ENCODE results near the gene PNMA8B.

Gene PNMA8B

DNA sequence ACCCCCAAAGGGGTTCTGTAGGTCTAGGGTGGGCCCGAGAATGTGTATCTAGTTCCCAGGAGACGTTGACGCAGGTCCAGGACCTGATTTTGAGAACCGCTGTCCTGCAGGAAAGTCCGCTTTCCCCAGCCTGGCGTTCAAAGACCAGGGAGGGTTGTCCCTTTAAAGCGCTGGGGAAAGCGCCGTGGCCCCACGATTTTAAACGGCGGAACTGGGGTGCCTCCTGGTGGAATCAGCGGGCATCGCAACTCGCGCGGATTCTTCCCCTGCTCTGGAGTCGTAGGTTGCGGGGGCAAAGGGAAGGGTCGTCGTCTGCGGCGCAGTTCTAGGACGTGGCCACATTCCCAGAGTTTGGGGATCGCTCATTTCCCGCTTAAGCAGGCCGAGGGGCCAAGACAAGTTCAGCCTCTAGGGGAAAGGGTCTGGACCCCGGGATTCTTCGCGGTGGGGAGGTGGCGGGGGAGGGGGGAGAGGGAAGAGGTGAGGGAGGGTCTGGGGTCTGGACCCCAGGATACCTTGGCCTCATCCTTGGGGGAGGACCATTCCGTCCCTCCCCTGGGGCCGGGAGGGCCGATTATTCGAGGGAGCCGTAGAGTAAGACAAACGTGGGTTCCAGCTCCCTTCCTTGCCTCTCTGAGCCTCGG is 7.7 kb downstream of the PNMA8B start:
- DNase-seq (ENCODE audit: low read depth): peak; percentile 66

DNA sequence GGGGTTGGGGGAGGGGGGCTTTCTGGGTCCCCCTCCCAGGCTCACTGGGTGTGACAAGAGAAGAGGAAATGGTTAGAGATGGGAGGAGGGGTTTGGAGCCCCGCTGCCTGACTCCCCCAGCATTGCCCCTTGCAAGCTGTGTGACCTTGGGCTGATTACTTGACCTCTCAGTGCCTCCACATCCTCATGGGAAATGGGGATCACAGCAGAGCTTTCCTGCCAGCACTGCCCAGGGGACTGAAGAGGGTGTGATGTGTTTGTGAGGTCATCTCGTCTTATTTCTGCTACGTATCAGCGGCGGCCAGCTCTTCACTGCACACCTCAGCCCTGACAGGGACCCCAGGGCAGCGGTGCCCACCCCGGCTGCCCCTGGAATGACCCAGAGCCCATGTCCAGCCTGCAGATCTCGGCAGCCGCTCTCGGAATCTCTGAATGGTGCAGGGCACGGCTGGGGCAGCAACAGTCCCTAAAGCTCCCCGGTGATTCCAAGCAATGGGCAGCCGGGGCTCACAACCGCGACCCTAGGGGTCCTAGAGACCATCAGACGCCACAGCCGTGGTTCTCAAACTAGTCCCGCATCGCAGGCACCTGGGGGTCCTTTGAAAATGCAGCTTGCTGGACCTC is 8.4 kb downstream of the PNMA8B start:
- DNase-seq (ENCODE audit: low read depth): no peak

DNA sequence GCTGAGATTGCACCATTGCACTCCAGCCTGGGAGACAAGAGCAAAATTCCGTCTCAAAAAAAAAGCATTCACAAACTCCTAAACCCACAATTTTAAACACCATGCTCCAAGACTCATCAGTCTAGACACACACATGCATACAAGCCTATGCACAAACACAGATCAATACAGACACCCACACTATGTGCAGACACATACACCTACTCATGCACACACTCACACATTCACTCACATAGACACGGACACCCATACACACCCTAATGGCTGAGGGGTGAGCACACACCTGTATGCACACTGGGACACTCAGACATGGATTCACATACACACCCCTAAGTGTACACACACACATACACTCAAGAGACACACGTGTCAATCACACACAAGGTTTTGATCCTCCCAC is 9.3 kb downstream of the PNMA8B start:
- no peak for DNase-seq (ENCODE audit: low read depth)

GRCh38 chr19:46484656-46485055 is 11.0 kb downstream of the PNMA8B start:
- DNase-seq (ENCODE audit: low read depth): no peak

DNA sequence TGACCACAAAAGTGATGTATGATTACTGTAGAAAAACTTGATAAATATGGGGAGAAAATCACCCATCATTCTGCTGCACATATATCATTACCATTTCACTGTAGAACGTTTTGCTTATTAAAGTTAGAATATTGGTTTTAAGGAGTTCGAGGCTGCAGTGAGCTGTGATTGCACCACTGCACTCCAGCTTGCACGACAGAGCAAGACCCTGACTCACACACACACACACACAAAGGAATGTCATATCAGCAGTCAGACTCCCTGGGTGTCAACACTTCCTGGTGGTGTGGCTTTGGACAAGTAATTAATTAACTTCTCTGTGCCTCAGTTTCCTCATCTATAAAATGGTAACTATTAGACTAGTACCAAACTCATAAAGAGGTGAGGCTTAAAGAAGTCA is 13.0 kb downstream of the PNMA8B start:
- no peak for DNase-seq (ENCODE audit: low read depth)

GRCh38 chr19:46481947-46482346 is 13.7 kb downstream of the PNMA8B start:
- DNase-seq (ENCODE audit: low read depth): no peak

DNA sequence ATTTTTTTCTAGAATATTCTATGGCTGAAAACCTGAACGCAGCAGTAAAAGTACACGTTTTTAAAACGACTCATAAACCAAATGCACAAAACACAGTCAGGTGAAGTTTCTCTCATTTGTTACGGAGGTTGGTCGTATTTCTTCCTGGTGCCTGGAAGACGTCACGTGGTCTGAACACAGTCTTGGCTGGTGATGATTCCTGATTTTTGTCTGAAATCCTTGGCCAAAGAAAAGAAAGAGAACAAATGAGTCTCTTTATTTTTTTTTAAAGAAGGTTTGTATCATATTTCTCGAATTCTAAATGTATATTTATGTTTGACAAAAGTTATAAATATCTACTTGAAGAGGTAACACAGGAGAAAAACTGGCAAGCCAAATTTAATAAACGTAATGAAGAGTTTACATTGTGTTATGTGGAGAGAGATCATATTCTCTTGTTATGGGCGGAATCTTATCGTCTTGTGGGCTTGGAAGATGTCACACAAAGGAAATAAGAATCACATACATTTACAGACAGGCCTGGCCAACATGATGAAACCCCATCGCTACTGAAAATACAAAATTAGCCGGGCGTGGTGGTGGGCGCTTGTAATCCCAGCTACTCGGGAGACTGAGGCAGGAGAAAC is 14.3 kb downstream of the PNMA8B start:
- no peak for DNase-seq (ENCODE audit: low read depth)

DNA sequence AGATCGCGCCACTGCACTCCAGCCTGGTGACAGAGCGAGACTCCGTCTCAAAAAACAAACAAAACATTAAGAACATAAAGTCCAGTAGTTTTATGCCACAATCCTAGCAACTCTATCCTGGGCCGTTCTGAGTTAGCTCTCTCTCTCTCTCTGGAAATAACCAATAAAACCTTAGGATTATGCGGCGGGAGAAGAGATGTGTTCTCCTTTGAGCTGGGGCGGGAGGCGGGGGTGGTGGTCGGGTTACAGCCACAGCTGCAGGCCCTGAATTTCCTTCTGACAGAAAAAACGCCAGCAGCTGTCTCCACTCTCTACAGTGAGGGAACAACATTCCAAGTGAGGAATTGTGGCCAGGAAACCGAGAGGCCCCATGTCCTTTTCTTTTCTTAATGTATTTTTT is 15.3 kb downstream of the PNMA8B start:
- no peak for DNase-seq (ENCODE audit: low read depth)

- no peak for DNase-seq (ENCODE audit: low read depth)
Observed at GRCh38 chr19:46478356-46478986, 17.2 kb downstream of the PNMA8B start.

DNA sequence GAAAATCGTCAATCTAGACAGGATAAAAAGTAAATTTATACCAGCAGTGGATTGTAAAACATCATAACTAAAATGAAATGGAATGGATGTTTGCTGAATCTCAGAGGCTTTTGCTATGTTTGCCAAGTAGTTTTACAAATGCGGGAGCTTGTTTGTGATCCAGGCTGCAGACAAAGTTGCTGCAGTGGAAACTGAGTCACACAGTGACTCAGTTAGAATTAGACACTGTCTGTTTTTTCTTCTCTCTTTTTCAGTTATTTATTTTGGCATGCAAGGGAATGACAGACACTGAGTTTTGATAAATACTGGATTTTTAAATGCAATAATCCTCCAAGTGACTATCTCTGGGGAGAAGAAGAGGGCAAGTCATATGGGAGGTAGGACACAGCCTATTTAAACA is 19.7 kb downstream of the PNMA8B start:
- DNase-seq (ENCODE audit: low read depth): no peak

DNA sequence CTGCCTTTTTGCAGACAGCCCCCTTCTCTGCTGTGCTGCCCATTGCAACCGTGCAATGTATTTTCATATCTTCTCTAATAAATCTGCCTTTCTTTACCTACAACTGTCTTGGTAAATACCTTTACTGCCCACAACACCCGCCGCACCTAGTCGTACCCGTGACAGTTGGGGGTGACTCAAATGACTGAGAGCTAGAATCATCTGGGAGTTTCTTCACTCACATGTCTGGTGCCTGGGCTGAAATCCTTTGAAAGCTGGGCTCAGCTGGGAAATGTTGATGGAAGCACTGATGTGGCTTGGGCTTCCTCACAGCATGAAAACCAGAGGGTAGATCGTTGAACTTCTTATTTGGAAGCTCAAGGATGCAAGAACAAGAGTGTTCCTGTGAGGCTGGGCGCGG is 21.5 kb downstream of the PNMA8B start:
- DNase-seq (ENCODE audit: low read depth): no peak

DNA sequence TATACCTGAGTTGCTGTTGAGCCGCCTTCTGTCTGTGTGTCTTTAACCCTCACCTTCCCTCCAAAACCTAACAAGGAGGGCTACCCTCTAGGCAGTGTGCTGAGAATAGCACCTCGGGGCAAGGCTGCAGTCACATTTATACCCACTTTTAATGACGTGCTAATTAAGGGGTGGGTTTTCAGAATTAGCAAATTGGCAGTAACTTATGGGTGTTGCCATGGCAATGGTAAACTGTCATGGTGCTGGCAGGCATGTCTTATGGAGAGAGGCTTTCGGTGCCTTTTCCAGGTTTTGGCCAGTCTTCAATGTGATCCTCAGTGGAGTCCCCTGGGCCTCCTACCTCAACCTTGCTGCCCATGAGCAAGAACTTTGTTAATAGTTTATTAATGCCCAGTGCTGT is 23.1 kb downstream of the PNMA8B start:
- no peak for DNase-seq (ENCODE audit: low read depth)

DNA sequence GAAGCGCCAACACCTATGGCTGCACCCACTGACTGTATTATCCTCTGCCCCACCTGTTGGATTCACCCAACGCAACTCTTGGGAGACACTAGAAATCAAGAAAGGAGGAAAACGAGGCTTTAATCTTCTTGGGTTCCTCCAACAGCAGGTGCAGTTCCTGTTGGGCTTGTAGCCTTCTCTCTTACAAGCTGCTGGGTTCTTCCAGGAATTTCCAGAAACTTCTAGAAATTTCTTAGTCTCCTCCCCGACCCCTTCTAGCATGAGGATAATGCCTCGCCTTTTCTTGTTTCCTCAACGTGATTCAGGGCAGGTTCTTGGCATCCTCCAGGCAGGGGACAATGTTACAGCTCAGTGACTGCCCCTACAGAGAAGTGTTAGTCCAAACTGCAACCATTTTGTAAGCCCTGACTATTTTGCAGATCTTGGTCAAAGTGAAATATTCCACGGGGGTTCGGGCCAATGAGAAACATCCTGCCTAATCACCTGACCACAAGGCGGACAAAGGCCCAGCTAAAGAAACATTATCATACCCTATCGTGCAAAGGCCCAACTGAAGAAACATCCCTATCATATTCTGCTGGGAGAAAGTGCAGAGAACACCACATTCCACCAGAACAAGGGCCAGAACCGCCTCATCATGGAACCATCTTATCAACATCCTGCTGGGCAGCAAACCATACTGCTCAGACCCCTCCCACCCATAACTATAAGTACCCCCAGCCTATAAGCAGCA is 23.7 kb downstream of the PNMA8B start:
- DNase-seq (ENCODE audit: low read depth): no peak

GRCh38 chr19:46471116-46471733 is 24.4 kb downstream of the PNMA8B start, which contains the start of gene PNMA8A:
PNMA8A (minus strand) TSS chr19:46471563; CDS start chr19:46471035, 528 bp downstream.
- no peak for DNase-seq (ENCODE audit: low read depth)

- DNase-seq (ENCODE audit: low read depth): no peak
Observed at GRCh38 chr19:46470376-46470775, 25.3 kb downstream of the PNMA8B start.

DNA sequence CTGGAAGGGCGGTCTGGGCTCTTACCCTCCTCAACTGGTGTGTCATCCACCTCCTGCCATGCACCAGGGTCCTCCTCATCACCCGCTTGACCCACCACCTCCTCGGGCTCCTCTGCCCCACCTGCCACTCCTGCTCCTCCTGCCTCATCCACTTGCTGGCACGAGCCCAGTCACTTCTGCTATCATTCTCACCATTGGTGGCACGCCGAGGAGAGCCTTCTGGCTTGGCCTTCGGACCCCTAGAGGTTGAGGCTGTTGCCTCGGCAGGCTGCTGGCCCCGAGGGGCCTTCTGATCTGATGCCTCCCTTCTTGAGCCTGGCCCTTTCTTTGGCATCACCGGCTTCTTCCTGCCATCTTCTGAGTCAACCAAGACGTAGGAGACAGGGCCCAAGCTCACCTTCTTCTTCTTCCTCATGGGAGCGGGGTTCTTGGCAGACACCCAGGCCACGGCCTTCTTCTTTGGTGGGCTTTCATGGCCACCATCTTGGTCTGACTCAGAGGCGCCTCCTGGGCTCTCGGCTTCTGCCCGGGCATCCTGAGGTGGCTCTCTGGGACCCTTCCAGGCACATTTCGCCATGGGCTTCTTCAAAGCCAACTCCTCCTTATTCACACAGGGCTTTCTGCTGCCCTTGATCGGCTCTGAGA is 26.0 kb downstream of the PNMA8B start:
- DNase-seq (ENCODE audit: low read depth): no peak

GRCh38 chr19:46466536-46467196 is 29.0 kb downstream of the PNMA8B start:
- DNase-seq (ENCODE audit: low read depth): no peak

DNA sequence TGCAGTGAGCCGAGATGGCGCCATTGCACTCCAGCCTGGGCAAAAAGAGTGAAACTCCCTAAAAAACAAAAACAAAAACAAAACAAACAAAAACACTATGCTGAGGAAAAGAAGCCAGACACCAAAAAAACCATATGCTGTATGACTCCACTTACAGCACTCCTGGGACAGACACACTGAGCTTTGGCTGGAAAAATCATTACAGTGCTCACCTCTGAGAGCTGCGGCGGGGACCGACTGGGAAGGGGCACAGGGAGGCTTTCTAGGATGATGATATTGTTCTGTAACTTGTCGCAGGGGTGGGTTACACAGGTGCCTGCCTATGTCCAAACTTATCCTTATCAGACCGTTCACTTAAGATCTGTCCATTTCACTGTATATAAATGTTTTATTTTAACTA is 32.2 kb downstream of the PNMA8B start:
- DNase-seq (ENCODE audit: low read depth): no peak

GRCh38 chr19:46461537-46461936 is 34.1 kb downstream of the PNMA8B start:
- DNase-seq (ENCODE audit: low read depth): no peak

DNA sequence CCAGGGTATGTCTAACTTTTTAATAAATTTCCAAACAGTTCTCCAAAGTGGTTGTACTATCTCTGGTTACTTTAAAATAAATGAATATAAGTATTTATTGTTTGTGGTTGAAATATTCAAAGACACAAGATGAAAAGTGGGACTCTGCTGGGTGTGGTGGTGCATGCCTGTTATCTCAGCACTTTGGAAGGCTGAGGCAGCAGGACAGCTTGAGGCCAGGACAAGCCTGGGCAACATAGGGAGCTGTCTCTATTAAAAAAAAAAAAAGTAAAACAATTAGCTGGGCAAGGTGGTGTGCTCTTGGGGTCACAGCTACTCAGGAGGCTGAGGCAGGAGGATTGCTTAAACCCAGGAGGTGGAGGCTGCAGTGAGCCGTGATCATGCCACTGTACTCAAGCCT is 34.7 kb downstream of the PNMA8B start:
- no peak for DNase-seq (ENCODE audit: low read depth)

DNA sequence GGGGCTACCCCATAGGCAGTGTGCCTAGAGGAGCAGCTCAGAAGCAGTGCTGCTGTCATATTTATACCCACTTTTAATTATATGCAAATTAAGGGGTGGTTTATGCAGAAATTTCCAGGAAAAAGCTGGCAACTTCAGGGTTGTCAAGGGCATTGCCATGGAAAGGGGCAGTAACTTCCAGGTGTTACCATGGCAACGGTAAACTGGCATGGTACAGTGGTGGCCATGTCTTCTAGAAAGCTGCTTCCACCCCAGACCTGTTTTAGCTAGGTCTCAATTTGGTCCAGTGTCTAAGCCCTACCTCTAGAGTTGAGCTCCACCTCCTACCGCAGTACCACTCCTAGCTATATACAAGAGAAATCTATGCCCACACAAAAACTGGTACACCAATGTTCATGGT is 35.6 kb downstream of the PNMA8B start:
- no peak for DNase-seq (ENCODE audit: low read depth)
